GDM1 (cell line): ENCODE results near the gene TLR1.
"Not testable (repeated sequence)": the region's sequence is repeated elsewhere in the genome, so short reads cannot be mapped to it uniquely, and the experiment has no call there.

Source experiments
- DNase-seq: peaks from one replicate; lab custom pipeline; 2025; lab: John Stamatoyannopoulos, UW

The TLR1 gene, protein sequence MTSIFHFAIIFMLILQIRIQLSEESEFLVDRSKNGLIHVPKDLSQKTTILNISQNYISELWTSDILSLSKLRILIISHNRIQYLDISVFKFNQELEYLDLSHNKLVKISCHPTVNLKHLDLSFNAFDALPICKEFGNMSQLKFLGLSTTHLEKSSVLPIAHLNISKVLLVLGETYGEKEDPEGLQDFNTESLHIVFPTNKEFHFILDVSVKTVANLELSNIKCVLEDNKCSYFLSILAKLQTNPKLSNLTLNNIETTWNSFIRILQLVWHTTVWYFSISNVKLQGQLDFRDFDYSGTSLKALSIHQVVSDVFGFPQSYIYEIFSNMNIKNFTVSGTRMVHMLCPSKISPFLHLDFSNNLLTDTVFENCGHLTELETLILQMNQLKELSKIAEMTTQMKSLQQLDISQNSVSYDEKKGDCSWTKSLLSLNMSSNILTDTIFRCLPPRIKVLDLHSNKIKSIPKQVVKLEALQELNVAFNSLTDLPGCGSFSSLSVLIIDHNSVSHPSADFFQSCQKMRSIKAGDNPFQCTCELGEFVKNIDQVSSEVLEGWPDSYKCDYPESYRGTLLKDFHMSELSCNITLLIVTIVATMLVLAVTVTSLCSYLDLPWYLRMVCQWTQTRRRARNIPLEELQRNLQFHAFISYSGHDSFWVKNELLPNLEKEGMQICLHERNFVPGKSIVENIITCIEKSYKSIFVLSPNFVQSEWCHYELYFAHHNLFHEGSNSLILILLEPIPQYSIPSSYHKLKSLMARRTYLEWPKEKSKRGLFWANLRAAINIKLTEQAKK

DNA sequence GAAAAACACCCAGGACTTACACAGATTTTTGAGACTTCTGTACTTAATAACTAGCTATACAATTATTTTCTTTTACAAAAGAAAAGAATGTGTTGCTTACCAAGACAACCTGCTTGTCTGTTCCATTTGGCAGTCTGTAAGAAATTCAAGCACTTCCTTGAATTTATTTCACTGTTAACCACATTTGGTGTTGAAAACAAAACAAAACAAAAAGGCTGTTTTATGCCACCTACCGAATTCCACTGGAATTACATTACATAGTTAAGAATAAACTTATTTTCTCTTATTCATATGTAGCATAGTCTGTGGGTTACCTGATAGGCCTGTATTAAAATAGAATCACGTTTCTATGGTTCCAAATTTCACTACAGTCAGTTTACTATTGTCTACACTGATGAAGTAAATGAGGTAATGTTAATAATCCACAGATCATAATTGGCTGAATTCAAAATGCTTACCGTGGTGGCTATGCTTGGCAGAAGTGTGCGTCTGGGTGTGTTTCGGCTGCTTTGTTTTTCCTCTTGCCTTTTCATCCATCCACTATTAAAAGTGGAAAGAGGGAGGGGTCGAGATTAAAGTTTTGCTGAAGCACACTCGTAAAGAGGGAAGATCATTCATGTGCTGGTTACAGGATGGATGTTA lies at the start of gene TLR1:
TSS of gene TLR1 (minus strand) at position 138 of the 642 bp plus-strand sequence. CDS start 5,960 bp downstream, outside the sequence.
- DNase-seq = peak; percentile 29

DNA sequence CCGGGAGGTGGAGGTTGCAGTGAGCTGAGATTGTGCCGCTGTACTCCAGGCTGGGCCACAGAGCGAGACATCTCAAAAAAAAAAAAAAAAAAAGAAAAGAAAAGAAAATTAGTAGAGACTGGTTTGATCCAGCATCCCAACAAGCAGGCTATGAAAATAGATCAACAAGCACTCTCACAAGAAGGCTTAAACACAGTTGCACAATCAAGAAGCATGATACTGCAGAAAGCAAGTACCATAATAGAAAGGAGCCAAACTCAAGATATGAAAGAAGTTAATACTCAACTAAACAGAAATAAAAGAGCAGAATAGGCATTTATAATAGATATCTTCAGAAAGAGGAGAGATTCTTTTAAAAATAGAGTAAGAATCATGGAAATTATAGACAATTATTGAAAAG lies 41.4 kb upstream of the TLR1 start:
- DNase-seq = no peak

DNA sequence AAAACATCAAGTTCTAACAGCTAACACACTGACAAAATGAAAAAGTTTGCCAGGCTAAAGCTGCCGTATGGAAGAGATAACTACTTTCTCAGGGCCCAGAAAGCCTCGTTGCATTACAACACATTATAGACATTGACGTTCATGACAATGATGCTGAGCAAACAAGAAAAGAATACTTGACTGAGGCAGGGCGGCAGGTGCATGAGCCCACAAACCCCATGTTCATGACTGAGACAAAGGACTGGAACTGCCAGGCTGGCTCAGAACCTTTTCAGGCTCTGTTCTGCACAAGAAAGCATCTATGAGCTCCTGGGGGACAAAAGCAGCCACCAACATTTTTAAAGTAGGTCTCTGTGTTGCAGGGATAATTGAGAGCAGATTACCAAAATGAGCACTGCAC lies 38.4 kb upstream of the TLR1 start:
- DNase-seq = no peak

DNA sequence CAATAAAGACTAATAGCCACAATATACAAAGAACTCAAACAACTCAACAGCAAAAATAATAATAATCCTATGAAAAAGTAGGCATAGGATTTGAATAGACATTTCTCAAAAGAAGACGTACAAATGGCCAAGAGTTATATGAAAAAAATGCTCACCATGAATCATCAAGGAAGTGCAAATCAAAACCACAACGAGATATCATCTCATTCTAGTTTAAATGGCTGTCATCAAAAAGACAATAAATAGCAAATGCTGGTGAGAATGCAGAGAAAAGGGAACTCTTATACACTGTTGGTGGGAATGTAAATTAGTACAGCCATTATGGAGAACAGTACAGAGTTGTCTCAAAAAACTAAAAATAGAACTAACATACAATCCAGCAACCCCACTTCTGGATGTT lies 33.3 kb upstream of the TLR1 start:
- DNase-seq = no peak

DNA sequence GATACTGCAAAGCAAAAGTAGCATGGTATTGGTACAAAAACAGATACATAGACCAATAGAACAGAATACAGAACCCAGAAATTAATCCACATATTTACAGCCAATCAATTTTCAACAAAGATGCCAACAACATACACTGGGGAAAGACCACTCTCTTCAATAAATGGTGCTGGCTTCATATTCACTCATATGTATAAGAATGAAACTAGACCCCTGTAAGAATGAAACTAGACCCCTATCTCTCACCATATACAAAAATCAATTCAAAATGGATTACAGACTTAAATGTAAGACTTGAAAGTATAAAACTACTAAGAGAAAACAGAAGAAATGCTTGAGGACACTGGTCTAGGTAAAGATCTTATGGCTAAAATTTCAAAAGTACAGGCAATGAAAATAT lies 32.7 kb upstream of the TLR1 start:
- DNase-seq = no peak

DNA sequence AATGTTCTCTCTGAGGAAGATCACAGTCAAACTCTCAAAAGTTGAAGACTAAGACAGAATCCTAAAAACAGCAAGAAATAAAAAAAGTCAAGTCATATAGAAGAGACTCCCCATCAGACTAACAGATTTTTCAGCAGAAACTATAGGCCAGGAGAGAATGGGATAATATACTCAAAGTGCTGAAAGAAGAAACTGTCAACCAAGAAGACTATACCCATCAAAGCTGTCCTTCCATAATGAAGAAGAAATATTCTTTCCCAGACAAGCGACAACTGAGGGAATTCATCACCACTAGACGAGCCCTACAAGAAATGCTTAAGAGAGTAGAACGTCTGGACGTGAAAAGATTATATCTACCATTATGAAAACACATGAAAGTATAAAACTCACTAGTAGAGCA lies 30.0 kb upstream of the TLR1 start:
- no peak for DNase-seq

DNA sequence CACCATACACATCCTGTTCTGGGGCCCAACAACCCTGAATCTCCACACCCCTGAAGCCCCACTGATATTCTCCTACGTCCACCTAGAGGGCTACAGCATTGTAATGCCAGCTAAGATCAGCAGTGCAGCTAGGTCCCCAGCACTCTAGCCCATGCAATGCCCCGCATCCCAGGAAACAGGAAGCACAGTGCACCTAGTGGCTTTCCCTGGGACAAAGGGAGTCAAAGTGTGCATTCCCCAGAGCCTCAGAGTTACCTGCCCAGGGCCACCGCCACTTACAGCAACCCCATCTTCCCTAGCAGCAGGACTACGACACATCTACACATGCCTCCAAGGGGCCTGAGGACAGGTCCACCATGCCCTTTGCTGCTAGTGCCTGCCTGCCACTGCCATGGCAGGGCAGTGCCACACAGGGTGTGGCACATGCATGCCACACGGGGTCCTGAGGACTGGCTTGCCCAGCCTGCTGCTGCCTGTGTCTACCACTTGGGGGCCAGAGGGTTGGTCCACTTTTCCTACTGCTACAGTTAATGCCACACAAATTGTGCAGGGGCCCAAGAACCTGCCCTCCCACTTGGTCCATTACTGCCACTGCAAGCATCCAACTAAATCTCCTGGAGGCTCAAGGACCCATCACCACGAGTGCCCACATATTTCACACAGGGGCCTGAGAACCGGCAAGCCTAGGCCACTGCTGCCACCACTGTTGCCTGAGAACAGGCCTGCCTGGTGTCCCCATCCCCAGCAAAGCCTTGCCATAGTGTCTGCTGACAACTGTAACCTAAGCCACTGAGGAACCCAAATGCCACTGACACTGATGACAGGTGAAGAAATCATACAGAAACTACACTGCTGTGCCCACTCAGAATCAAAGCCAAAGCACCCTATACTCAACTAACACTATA lies 28.3 kb upstream of the TLR1 start:
- DNase-seq = no peak

DNA sequence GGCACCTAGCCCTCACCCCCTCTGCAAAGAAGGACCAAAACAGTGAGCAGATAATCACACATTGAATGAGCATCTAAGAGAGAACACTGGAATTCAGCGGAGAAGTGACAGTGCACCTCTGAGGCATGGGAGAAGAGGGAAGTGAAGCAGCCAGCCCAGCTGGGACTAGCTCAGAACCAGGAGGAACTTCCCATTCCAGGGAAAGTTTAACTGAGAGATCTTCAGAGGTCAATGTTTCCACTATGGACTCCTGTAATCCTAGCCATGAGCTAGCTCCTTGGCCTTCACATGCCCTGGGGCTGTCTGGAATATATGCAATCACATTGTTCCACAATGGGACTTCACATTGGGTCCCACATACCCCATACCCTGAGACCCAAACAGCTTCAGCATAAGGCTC lies 27.6 kb upstream of the TLR1 start:
- no peak for DNase-seq

DNA sequence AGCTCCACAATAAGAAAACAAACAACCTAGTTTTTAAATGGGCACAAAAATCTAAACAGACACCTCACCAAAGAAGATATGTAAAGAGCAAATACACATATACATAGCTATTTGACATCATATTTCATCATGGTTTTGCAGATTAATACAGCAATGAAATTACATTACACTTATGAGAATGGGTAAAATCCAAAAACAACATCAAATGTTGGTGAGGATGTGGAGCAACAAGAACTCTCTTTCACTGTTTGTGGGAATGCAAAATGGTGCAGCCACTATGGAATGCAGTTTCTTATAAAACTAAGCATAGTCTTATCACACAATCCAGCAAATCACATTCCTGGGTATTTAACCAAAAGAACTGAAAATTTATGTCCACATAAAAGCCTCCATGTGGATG lies 27.1 kb upstream of the TLR1 start:
- no peak for DNase-seq

DNA sequence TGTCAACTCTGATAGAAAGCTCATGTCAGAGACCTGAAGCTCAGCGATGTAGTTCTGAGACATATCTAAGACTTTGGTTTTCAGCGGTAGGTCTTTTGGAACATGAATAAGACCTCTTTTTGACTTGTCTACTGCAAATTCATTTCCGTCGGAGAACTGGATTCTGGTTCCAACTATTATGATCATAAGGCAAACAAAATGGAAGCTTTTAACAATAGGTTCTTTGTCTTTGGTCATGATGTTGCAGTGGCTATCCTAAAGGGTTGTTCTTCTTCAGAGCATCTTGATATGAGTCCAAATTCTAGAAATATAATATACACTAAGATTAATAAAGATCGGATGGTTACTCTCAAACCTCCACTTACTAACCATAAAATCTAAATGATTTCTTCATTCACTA lies 24.6 kb upstream of the TLR1 start:
- no peak for DNase-seq

DNA sequence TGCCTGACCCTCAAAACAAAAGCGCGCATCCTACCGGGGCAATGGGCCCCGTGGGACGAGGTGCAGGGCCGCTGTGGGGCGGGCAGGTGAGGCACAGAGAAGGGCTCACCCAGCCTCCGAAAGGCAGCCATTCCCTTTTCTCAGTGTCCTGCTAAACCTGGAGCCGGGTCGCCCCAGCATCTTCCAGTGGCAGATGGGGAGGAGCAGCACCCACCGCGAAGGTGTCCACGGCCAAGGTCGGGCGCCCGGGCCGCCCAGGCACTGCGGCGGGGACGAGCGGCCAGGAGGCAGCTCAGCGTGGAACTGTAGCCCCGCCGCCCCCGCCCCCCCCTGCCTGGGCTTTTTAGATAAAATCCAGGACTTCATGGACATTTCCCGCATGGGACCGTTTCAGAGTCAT lies 19.2 kb upstream of the TLR1 start:
- no peak for DNase-seq

DNA sequence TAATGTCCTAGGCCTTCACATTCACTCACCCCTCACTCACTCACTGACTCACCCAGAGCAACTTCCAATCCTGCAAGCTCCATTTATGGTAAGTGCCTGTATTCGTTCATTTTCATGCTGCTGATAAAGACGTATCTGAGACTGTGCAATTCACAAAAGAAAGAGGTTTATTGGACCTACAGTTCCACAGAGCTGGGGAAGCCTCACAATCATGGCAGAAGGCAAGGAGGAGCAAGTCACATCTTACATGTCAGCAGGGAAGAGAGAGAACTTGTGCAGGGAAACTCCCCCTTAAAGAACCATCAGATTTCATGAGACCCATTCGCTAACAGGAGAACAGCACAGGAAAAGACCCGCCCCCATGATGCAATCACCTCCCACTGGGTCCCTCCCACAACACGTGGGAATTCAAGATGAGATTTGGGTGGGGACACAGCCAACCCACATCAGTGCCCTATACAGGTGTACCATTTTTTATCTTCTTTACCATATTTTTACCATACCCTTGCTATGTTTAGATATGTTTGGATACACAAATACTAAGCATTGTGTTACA lies 18.2 kb upstream of the TLR1 start:
- no peak for DNase-seq

DNA sequence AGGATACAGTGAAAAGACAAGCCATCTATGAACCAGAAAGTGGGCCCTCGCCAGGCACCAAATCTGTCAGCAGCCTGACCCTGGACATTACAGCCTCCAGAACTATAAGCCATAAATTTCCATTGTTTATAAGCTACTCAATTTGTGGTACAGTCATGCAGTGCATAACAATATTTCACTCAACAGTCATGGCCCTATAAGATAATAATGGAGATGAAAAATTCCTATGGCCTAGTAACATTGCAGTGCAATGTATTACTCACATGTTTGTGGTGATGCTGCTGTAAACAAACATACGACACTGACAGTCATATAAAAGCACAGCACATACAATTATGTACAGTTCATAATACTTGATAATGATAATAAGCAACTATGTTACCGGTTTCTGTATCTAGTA lies 17.1 kb upstream of the TLR1 start:
- no peak for DNase-seq

DNA sequence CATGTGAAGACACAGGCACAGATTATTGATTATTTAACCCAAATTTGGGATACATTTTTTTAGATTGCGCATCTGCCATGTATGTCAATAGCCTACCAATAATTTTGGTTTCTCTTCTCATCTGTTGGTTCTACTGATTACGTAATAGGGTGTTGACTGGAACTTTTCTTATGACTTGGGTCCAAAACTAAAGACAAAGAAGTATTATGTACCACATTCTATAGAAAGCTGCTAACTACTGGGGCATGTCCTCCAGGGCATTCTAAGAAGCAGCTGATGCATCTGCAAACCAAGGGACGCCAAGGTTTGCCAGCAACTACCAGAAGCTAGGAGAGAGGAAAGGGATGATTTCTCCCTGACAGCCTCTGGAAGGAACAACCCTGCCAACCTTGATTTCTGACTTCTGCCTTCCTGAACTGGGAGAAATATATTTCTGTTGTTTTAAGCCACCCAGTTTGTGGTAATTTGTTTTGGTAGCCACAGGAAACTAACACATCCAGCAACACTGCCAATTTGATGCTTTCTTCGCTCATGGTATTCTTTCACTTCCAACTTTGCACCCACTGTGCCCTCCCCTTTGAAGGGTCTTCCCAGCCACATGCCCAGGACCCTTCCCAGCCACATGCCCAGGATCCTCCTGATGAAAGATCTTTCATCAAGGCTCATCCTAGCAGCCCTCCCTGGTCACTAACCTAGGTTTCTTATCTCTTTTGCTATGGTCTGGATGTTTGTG lies 15.9 kb upstream of the TLR1 start:
- DNase-seq = no peak

DNA sequence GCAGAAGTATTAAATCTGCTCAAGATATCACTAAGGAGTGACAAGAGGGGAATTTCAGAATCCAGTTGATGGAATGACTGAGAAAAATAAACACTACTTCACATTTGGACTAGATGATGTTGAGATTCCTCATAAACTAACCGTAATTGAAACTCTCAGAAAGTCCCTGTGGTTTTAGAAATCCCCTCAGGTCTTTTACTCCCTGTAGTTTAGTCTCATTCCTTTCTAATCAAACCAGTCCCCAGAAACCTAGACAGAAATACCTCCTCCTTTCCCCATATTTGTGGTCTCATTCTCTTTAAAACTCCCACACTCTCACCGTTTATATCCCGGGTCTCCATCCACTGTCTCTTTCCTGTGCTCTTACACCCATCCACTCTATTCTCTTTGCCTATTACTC lies 15.0 kb upstream of the TLR1 start:
- DNase-seq = no peak

DNA sequence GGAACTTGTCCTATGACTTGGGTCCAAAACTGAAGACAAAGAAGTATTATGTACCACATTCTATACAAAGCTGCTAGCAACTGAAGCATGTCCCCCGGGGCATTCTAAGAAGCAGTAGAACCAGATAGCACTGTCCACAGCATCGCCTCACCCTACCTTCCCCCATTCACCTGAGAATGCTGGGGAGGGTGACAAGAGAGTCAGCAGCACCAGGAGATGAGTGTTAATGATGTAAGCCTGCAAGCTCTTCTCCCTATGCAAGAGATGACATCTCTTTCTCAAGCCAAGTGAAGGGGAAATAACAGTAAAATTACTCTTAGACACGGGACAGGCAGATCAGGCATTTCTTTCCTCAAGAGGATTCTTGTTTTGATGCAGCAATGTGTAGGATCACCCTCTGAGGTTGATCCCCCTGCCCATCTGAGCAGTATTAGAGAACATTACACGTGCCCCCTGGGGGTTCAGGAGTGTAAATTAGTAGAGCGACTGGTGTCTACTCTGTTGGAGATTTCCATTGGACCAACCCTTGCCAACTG lies 13.9 kb upstream of the TLR1 start:
- DNase-seq = no peak

DNA sequence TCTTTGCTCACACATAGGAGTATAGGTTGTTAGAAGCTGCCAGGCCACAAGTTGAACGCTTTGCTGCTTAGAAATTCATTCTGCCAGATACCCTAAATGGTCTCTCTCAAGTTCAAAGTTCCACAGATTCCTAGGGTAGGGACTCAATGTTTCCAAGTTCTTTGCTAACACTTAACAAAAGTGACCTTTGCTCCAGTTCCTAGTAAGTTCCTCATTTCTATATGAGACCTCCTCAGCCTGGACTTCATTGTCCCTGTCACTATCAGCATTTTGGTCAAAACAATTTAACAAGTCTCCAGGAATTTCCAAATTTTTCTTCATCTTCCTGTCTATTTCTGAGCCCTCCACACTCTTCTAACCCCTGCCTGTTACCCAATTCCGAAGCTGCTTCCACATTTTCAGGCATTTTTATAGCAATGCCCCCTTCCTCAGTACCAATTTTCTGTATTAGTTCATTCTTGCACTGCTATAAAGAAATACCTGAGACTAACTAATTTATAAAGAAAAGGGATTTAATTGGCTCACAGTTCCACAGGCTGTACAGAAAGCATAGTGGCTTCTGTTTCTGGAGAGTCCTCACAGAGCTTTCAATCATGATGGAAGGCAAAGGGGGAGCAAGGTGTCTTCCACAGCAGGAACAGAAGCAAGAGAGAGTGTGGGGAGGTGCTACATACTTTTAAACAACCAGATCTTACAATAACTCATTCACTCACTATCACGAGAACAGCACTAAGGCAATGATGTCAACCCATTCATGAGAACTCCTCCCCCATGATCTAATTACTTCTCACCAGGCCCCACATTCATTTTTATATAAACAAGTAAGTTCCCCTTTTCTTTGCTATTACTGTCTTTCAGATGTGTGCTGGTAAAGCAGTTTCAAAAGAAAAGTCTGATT lies 11.5 kb upstream of the TLR1 start:
- DNase-seq = peak; percentile 16

DNA sequence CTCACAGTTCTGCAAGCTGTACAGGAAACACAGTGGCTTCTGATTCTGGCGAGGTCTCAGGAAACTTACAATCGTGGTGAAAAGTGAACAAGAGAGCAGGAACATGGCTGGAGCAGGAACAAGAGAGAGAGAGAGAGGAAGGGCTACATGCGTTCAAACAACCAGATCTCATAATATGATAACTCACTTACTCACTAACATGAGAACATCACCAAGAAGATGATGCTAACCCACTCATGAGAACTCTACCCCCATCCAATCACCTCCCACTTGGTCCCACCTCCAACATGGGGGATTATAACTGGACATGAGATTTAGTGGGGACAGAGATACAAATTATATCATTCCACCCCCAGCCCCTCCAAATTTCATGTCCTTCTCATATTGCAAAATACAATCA lies 9.8 kb upstream of the TLR1 start:
- no peak for DNase-seq

DNA sequence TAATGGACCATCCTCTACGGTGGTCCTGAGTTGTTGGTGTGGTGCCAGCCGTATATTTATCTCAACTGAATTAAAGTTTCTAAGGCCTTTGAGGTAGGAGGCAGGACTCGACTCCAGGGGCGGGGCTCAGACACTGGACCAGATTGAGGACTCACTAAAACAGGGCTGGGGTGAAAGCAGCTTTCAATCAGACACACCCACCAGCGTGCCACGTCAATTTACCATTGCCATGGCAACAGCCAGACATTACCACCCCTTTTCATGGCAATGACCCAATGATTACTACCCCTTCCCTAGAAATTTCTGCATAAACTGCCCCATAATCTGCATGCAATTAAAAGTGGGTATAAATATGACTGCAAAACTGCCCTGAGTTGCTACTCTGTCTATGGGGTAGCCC lies 6.7 kb upstream of the TLR1 start:
- no peak for DNase-seq

DNA sequence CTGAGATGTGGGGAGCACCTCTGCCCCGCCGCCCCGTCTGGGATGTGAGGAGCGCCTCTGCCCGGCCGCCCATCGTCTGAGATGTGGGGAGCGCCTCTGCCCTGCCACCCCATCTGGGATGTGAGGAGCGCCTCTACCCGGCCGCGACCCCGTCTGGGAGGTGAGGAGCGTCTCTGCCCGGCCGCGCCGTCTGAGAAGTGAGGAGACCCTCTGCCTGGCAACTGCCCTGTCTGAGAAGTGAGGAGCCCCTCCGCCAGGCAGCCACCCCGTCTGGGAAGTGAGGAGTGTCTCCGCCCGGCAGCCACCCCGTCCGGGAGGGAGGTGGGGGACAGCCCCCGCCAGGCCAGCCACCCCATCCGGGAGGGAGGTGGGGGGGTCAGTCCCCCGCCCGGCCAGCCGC lies 2.9 kb upstream of the TLR1 start:
- DNase-seq = not testable (repeated sequence)
